ENCODE results near the gene ZNF362.
"Not testable (repeated sequence)": the region's sequence is repeated elsewhere in the genome, so short reads cannot be mapped to it uniquely, and the experiment has no call there.

The ZNF362 gene

DNA sequence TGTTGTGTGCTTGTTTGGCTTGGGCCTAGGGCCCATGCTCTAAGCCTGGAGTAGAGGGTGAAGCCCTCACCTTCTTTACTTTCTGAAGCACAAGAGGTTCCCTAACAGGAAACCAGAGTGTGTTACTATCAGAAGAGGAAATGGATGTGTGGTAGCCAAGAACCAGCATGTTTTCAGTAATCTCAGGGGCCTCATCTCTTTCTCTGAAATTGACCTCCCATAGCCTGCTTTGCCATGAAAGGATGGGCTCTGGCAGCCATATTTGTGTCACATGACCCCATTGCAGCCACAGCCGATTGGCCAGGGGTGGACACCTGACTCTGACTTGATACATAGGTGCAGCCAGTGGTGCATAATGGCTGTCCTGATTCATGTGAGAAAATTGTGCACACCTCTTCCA, 46.0 kb downstream of the ZNF362 start:
- in situ Hi-C loops (cut with MboI; ENCODE audit: low sequenced_read_pairs) = no loop called here

DNA sequence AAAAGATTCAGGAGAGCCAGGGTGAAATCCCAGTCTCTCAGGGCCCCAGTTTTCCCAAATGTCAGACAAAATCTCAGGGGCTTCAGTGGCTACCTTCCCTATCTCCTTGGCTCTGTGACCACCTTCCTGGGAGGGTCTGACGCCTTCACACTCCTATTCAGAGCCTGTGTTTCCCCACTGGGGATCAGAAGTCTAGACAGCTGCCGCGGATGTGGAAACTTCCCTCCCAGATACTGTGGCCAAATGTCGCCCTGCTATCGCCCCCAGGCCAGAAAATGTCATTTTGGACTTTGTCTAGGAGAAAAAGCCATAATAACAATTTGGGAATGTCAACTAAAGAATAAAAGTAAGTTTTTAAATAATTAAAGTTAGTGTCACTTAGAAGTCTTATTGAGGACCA, 48.7 kb downstream of the ZNF362 start:
- in situ Hi-C loops (cut with MboI; ENCODE audit: low sequenced_read_pairs) = no loop called here

DNA sequence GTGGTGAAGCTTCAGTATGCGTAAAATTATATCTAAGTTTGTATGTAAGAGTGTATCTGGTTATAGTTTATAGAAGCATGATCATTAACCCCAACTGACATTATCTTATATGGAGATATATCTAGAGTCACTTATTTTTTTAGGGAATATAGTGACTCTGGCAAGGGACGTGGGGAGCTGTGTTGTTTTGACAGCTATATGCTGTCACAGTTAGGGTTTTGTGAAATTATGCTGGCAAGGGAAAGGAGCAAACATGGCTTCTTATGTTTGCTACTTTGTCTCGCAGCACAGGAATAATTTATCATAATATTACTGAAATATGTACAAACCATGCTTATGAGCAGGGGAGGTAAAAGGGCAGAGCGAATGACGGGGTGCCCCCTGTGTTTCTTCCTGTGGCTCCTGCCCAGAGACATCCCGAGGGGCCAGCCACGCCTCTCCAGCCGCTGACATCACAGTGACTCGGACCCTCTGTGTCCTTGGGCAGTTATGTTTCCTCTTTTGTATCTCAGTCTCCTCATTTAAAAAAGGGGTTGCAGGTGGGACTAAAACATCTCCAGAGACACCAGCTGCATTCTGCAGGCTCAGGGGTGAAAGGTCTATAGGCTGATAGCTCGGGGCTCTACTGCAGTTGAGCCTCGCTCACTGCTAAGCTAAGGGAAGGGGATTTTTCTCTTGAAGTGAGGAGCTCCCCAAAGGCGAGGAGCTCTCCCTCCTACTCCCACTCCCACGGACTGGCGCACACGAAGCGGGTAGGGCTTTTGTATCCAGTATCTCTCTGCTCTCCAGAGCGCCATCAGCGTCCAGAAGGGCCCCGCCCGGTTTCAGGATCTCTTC, 49.7 kb downstream of the ZNF362 start:
- in situ Hi-C loops (cut with MboI; ENCODE audit: low sequenced_read_pairs) = no loop called here

DNA sequence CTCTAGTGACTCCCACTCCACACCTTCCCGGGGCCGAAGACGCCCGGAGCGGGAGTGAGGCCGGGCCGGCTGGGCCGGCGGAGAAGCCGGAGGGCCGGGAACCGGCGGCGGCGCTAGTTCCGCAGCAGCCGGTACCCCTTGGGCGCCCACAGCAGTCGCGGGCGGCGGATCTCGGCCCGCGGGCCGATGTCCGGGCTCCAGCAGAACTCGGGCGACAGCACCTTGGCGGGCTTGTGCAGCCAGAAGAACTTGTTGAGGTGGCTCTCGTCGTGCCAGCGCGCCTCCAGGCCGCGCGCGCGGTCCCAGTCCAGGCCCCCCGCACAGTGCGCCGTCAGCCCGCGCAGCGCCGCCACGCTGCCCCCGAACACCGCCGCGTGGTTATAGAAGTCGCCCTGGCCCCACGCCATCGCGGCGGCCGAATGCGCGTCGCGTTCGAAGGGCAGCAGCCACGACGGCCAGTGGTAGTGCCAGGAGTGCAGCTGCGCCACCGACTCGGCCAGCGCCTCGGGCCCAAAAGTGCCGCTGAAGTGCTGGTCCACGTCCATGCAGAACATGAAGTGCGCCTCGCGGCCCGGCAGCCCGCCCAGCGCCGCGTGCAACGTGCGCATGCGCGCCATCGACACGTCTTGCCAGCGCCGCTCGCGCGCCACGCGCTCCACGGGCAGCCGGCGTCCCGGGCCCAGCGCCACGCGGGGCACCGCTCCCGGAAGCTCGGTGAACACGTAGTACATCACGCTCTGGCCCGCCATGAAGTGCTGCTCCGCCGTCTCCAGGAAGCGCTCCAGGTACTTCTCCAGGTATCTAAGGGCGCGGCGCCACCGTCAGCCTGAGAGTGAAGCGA, 50.6 kb downstream of the ZNF362 start:
- in situ Hi-C loops (cut with MboI; ENCODE audit: low sequenced_read_pairs) = no loop called here

DNA sequence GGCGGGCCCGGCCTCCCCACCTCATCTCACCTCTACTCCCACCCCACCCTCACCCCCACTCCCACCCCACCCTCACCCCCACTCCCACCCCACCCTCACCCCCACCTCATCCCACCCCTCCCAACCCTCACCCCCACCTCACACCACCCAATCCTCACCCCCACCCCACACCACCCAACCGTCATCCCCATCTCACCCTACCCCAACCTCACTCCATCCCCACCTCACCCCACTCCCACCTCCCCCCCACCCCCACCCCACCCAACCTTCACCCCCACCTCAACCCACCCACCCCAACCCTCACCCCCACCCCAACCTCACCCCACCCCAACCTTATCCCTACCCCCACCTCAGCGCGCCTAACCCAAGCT, 51.2 kb downstream of the ZNF362 start:
- in situ Hi-C loops (cut with MboI; ENCODE audit: low sequenced_read_pairs) = no loop called here

DNA sequence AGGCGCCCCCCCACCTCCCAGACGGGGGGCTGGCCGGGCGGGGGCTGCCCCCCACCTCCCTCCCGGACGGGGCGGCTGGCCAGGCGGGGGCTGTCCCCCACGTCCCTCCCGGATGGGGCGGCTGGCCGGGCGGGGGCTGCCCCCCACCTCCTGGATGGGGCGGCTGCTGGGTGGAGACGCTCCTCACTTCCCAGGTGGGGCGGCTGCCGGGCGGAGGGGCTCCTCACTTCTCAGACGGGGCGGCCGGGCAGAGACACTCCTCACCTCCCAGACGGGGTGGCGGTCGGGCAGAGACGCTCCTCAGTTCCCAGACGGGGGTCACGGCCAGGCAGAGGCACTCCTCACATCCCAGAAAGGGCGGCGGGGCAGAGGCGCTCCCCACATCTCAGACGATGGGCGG, 53.1 kb downstream of the ZNF362 start:
- in situ Hi-C loops (cut with MboI; ENCODE audit: low sequenced_read_pairs) = not testable (repeated sequence)

DNA sequence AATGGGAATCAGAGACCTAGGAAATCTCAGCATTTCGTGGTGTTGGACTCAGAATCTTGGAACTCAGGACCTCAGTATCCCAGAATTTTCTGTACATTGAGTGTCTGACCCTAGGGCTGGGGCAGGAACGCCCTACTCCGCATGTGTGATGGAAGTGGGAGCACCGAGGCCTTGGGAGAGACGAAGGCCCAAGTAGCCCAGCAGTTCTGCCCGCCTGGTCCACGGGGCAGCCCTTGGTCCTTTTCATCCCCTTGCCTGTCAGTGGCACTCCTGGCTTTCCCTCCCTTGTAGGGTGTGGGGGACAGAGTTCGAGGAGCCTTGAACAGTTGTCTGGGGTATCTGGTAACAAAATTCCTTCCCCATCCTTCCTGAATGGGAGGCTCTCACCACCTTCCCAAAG, 54.4 kb downstream of the ZNF362 start:
- in situ Hi-C loops (cut with MboI; ENCODE audit: low sequenced_read_pairs) = no loop called here

DNA sequence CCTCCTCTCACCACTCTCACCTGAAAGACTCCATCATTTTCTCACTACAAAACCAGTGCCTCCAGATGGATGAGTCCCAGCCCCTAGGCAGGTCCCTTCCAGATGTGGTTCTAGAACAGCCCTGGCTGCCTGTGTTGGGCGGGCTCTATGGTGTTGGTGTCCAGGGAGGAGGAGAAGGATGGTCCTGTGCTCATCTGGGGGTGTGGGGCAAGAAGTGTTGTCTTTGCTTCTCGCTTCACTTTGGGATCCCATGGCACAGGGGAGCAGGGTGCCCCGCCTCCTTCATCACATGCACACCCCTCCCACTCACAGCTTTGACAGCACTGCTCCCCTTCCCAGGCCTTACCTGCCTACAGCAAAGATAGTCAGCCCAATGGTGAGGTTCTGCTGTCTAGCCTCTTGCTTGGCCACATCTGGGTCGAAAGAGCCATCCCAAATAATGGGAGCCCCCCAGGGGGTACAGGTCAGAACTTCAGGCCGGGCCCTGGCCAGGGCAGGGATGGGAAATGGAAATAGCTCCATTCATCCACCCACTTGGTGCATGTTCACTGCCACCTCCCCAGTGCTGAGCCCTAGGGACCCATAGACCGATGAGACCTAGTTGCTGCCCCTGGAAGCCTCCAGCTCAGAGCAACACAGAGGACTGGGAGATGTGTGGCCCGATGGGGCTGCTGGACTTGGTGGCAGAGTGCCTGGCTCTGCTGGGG, 55.6 kb downstream of the ZNF362 start:
- in situ Hi-C loops (cut with MboI; ENCODE audit: low sequenced_read_pairs) = no loop called here

DNA sequence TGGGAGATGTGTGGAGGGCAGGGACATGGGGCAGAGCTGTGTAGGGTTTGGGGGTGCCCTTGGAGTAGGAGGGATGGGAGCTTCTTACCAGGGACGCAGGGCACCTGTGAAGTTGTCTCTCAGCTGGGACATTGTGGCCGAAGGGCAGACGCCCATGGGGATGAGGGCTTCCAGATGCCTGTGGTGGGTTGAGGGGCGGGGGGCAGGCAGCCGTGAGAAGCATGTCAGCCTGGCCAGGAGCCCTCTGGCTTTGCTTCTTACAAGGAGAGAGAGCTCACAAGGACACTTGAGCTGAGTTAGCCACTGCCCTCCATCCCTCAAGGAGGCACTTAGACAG, 56.1 kb downstream of the ZNF362 start:
- in situ Hi-C loops (cut with MboI; ENCODE audit: low sequenced_read_pairs) = no loop called here

DNA sequence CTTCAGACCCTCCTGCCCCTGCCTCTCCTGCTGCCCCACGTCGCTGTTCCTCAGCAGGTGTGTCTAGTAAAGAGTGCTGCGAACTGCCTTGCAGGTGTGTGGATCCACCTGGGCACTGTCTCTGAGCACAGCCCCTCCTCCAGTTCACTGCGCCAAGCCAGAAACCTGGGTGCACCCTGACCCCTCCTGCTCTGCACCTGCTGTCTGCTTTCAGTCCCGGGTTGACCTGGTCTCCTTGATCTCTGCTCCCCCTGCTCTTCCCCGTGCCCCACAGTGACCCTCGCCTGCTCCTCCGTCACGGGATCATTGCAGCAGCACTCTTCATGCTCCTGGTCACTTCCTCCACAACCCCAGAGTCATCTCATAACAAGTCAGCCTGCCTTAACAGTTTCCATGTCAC, 58.1 kb downstream of the ZNF362 start:
- in situ Hi-C loops (cut with MboI; ENCODE audit: low sequenced_read_pairs) = no loop called here

DNA sequence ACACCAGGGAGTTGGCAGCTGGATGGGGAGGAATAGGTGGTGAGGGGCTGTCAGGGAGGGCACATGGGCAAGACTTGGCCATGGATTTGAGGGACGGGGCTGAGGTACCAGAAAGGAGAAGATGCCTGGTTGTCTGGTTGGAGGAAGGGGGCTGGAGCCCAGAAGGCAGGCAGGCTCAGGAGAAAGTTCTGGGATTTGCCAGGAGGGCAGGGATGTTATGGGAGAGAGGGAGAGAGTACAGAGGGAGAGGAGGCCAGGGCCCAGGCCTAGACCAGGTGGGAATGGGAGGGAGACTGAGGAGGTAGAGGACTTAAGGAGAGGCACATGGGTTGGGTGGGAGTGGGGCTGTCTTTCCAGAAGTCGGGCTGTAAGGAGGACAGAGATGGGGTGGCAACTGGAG, 60.3 kb downstream of the ZNF362 start:
- in situ Hi-C loops (cut with MboI; ENCODE audit: low sequenced_read_pairs) = no loop called here

DNA sequence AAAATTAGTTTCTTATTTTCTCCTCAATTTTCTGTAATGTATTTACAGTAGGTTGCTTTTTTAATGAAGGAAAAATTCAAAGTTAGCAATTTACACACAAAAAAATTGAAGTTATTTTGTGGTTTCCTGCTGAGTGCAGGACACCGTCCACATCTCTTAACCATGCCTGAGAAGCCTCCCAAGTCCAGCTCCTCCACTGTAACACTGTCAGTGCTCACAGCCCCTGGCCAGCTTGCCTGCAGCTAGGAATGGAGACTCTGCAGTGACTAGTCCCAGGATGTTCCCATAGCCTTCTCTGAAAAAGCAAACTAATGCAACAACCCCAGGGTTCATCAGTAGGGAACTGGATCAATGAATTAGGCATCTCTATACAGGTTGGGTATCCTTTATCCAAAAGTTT, 61.1 kb downstream of the ZNF362 start:
- in situ Hi-C loops (cut with MboI; ENCODE audit: low sequenced_read_pairs) = no loop called here

DNA sequence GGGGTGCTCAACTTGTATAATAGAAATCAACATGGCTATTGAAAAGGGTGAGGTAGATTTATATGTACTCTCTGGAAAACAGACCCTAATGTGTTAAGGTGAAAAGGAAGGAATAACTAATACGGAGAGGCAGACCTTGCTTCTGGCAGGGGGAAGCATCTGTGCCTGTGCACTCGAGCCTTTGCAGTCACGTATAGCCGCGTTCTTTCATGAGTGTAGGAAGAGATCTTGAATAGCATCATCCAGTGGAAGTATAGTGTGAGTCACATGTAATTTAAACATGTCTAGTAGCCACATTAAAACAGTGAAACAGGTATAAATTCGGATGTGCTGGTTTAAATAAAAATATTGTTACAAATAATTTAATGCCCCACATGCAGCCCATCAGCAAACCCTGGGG, 61.7 kb downstream of the ZNF362 start:
- in situ Hi-C loops (cut with MboI; ENCODE audit: low sequenced_read_pairs) = no loop called here

DNA sequence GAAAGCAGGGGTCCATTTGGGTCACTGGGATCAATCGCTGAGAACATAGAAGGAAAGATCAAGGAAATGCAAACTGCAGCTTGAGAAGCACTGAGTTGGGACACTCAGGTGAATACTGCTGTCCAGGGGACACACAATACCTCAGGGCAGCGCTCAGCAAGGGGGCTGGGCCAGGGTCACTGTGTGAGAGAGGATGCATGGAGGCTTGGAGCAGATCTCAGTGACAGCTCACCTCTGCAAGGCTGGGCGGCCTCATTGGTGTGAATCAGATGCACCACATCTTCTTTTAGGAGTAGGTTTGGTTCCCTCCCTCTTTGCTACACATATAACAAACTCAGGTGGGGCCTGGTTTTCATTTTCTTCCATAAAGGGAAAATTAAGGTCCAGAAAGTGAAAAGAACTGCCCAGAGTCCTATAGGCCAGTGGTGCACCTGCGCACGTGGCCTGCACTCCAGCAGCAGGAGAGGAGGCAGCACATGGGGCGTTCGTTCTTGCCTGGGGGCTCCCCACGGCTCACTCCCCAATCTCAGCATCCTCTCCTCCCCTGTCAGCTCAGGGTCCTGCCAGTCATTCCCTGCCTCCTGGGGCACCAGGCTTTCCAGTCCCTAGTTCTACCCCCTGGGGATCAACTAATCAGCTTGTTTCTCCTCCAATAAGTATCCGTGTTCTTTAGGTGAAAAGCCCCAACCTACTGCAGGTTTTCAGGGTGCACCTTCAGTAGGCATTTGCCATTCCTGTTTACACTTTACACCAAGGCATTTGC, 63.1 kb downstream of the ZNF362 start:
- in situ Hi-C loops (cut with MboI; ENCODE audit: low sequenced_read_pairs) = no loop called here

DNA sequence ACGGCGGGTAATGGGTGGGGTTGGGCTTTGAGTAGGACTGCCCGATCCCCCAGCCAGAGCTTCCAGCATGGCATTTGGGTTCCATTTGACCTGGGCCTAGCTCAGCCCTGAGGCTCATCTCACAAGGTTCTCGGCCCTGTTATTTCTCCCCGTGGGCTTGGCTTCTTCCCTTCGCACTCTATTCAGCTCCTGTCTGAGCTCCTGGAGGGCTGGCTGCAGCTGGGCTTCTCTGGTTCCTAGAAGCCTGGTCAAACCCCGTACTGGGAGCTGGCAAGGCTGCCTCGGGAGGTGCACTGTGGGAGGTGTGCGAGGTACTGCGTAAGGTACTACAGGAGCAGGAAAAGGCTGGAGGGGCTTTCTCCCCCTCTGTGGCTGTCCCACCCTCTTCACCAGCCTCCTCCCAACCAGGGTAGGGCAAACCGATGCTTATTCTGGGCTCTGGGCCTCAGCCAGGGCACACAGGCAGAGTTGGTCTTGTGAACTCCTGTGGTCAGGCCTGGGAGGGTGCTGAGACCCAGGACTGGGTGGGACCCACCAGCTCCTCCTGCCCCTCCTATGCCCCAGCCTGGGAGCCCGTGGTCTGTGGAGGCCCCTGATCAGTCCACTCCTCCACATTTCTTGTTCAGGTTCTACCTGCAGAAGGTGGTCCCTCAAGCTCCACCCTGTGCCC, 63.8 kb downstream of the ZNF362 start:
- in situ Hi-C loops (cut with MboI; ENCODE audit: low sequenced_read_pairs) = no loop called here

DNA sequence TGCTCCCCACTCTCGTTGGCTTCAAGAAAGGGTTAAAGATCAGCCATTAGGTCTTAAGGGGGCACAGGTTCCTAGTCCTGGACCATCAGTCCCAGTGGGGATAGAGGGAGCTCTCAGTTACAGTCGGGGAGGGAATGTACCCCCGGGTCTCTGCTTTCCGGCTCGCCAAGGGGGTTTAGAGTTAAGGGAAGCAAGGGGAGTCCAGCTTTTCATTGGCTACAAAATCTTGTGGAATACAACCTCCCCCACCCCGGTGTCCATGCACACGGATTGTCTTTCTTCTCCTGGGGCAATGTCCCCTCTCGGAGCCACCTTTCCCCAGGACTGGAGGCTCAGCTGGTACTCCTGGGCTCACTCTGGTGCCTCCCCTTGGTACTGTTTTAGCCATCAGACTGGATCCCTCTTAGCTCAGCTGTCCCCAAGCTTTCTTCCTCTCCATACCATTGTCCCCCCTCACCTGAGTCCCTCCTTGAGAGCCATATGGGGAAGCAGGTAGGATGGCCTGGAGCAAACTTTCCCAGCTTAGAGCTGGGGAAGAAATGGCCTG, 64.4 kb downstream of the ZNF362 start, which contains the start of gene A3GALT2:
TSS of gene A3GALT2 (minus strand) at position 480 of the 547 bp plus-strand sequence. CDS start at position 480, 0 bp downstream.
- in situ Hi-C loops (cut with MboI; ENCODE audit: low sequenced_read_pairs) = no loop called here

DNA sequence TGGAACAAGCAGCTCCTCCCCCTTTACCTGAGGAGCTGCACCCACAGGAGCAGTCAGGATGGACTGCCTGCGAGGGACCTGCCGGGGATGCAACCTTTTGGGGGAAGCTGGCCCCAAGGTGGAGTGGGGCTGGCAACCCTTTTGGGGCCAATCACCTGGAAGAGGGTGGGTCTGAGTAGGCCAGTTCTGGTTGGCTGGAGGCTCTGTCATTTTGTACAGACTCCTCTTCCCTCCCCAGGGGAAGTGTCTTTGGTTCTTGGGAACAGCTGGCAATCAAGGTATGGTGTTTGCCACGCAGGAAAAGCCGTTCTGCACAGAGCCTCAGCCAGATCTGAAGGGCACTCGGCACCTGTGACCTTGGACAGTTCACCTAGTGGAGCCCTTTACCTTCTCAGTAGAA, 64.9 kb downstream of the ZNF362 start:
- in situ Hi-C loops (cut with MboI; ENCODE audit: low sequenced_read_pairs) = no loop called here

DNA sequence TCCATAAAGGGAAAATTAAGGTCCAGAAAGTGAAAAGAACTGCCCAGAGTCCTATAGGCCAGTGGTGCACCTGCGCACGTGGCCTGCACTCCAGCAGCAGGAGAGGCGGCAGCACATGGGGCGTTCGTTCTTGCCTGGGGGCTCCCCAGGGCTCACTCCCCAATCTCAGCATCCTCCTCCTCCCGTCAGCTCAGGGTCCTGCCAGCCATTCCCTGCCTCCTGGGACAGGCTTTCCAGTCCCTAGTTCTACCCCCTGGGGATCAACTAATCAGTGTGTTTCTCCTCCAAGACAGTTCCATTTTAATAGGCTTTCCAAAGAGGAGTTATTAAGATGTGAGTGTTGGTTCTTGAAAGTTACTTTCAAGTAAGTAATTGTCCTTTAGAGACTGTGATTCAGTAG, 65.8 kb downstream of the ZNF362 start:
- in situ Hi-C loops (cut with MboI; ENCODE audit: low sequenced_read_pairs) = no loop called here

DNA sequence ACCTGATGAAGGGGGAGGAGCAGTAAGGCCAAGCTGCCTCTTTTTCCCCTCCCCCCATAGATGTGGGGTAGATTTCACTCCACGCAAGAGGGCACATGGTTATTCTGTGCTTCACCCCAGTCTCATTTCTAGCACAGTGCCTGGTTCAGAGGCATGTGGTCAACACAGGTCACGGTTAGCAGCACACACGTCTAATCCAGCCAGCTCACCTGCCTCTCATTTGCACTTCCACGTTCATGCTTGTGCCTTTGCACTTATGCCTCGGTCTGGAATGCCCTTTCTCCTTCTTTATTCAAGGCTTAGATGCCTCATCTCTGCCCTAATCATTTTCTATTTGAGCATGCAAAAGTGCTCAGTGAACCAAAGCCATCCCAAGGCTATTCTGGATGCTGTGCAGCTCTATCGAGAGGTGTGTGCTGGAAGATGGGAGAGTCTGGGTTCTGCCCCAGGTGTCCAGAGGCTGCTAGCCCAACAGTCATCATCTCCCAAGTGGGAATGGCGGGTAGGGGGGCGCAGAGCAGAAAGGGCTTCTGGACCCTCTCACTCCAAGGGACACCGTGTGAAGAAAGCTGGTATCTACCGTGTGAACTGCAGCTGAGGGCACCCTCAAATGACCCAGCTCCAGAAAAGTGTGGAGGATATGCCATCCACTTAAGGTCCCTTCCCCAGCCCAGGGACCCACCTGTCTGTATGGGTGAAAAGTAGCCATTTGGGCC, 66.7 kb downstream of the ZNF362 start:
- in situ Hi-C loops (cut with MboI; ENCODE audit: low sequenced_read_pairs) = no loop called here

Measured in hTERT RPE-1 (cell line).